ENCODE results near the gene OR10H4. TPM values are rescaled to one million over a fixed set of nuclear protein-coding genes. Genes with fewer than 3 reads are reported as not detected.
"Not testable (repeated sequence)": the region's sequence is repeated elsewhere in the genome, so short reads cannot be mapped to it uniquely, and the experiment has no call there.

The OR10H4 gene
- total RNA-seq, 1 donor from 2014 or later, result not detected

DNA sequence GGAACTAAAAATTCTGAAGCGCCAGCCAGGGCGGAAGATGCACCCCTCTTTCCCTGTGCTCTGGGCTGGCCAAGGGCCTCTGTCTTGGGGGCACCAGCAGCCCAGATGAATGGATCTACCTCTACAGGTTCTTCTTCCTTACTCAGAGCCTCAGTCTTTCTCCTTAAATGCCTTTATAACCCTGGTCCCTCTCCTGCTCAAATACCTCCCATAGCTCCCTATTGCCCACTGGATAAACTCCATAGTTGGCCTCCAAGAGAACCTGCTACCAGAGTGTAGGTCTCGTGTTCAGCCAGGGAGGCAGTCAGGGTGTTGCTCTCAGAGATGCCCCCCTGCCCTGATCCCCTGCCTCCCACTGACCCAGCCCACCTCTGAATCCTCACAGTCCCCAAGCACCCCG, 30.5 kb downstream of the OR10H4 start:
- no peaks in the 10 kb centered on the region for H3K4me1 Mint-ChIP-seq (ENCODE audit: low read depth)
- no peak overlapping the region for H3K27ac Mint-ChIP-seq (ENCODE audit: unreplicated experiment)
- no peaks in the 10 kb centered on the region for H3K36me3 Mint-ChIP-seq (ENCODE audit: low read depth)
- peaks cover 18% of the 10 kb centered on the region for H3K27me3 Mint-ChIP-seq (ENCODE audit: low read depth)
- H3K9me3 Mint-ChIP-seq (ENCODE audit: low read depth), result peaks cover 17% of the 10 kb centered on the region
- H3K4me3 Mint-ChIP-seq (ENCODE audit: unreplicated experiment), result no peak overlapping the region
- no peak for DNase-seq (ENCODE audit: low spot score)
- no peak for TF ChIP-seq CTCF (IDR thresholded peaks at IDR 0.05)

- Mint-ChIP-seq H3K9me3 (ENCODE audit: low read depth) (peaks cover 21% of the 10 kb centered on the region), H3K27me3 (ENCODE audit: low read depth) (peaks cover 13% of the 10 kb centered on the region)
- not testable (repeated sequence) for H3K27ac Mint-ChIP-seq (ENCODE audit: unreplicated experiment); H3K4me1 Mint-ChIP-seq (ENCODE audit: low read depth); H3K4me3 Mint-ChIP-seq (ENCODE audit: unreplicated experiment); DNase-seq (ENCODE audit: low spot score); H3K36me3 Mint-ChIP-seq (ENCODE audit: low read depth)
Observed at GRCh38 chr19:15985831-15986230, 37.0 kb downstream of the OR10H4 start.

GRCh38 chr19:15986701-15987100, 37.9 kb downstream of the OR10H4 start:
- Mint-ChIP-seq H3K4me1 (ENCODE audit: low read depth) (no peaks in the 10 kb centered on the region), H3K36me3 (ENCODE audit: low read depth) (no peaks in the 10 kb centered on the region), H3K27me3 (ENCODE audit: low read depth) (peaks cover 17% of the 10 kb centered on the region), H3K9me3 (ENCODE audit: low read depth) (peaks cover 24% of the 10 kb centered on the region), H3K27ac (ENCODE audit: unreplicated experiment) (no peak overlapping the region), H3K4me3 (ENCODE audit: unreplicated experiment) (no peak overlapping the region)
- no peak for DNase-seq (ENCODE audit: low spot score)
- no peak for TF ChIP-seq CTCF (IDR thresholded peaks at IDR 0.05)

GRCh38 chr19:15989889-15990288, 41.1 kb downstream of the OR10H4 start:
- Mint-ChIP-seq H3K9me3 (ENCODE audit: low read depth) (peaks cover 15% of the 10 kb centered on the region), H3K36me3 (ENCODE audit: low read depth) (no peaks in the 10 kb centered on the region), H3K27ac (ENCODE audit: unreplicated experiment) (no peak overlapping the region), H3K4me1 (ENCODE audit: low read depth) (no peaks in the 10 kb centered on the region), H3K27me3 (ENCODE audit: low read depth) (peaks cover 14% of the 10 kb centered on the region), H3K4me3 (ENCODE audit: unreplicated experiment) (no peak overlapping the region)
- TF ChIP-seq CTCF (IDR thresholded peaks at IDR 0.05), result no peak
- no peak for DNase-seq (ENCODE audit: low spot score)

- H3K27me3 Mint-ChIP-seq (ENCODE audit: low read depth), result peaks cover 12% of the 10 kb centered on the region
- no peak overlapping the region for H3K27ac Mint-ChIP-seq (ENCODE audit: unreplicated experiment)
- DNase-seq (ENCODE audit: low spot score), result no peak
- no peak for TF ChIP-seq CTCF (IDR thresholded peaks at IDR 0.05)
- H3K9me3 Mint-ChIP-seq (ENCODE audit: low read depth), result peaks cover 17% of the 10 kb centered on the region
- H3K4me1 Mint-ChIP-seq (ENCODE audit: low read depth), result no peaks in the 10 kb centered on the region
- no peaks in the 10 kb centered on the region for H3K36me3 Mint-ChIP-seq (ENCODE audit: low read depth)
- H3K4me3 Mint-ChIP-seq (ENCODE audit: unreplicated experiment), result no peak overlapping the region
Observed at GRCh38 chr19:15991602-15992001, 42.8 kb downstream of the OR10H4 start.

GRCh38 chr19:15992014-15992413, 43.2 kb downstream of the OR10H4 start:
- Mint-ChIP-seq H3K27ac (ENCODE audit: unreplicated experiment) (no peak overlapping the region), H3K36me3 (ENCODE audit: low read depth) (no peaks in the 10 kb centered on the region), H3K9me3 (ENCODE audit: low read depth) (peaks cover 16% of the 10 kb centered on the region)

More at GRCh38 chr19:15992014-15992413, 43.2 kb downstream of the OR10H4 start:
- no peak for DNase-seq (ENCODE audit: low spot score)
- peaks cover 12% of the 10 kb centered on the region for H3K27me3 Mint-ChIP-seq (ENCODE audit: low read depth)
- H3K4me3 Mint-ChIP-seq (ENCODE audit: unreplicated experiment), result no peak overlapping the region
- TF ChIP-seq CTCF (IDR thresholded peaks at IDR 0.05), result no peak
- H3K4me1 Mint-ChIP-seq (ENCODE audit: low read depth), result no peaks in the 10 kb centered on the region

Data from chondrocyte (in vitro differentiated cells).